GM12801 (cell line): Measurements from ENCODE around the gene MRPS18A.

ENCODE experiments used
- TF ChIP-seq, protein P1 (sequence below): IDR thresholded peaks from one replicate; pipeline ENCODE4 v1.5.1; 2011; ENCODE audit warnings: control low read depth; ENCODE audit not compliant: insufficient read length; ENCODE audit errors: extremely low read depth

MRPS18A gene

GRCh38 chr6:43708860-43709653, 21.5 kb upstream of the MRPS18A start:
- TF ChIP-seq, protein P1, sequence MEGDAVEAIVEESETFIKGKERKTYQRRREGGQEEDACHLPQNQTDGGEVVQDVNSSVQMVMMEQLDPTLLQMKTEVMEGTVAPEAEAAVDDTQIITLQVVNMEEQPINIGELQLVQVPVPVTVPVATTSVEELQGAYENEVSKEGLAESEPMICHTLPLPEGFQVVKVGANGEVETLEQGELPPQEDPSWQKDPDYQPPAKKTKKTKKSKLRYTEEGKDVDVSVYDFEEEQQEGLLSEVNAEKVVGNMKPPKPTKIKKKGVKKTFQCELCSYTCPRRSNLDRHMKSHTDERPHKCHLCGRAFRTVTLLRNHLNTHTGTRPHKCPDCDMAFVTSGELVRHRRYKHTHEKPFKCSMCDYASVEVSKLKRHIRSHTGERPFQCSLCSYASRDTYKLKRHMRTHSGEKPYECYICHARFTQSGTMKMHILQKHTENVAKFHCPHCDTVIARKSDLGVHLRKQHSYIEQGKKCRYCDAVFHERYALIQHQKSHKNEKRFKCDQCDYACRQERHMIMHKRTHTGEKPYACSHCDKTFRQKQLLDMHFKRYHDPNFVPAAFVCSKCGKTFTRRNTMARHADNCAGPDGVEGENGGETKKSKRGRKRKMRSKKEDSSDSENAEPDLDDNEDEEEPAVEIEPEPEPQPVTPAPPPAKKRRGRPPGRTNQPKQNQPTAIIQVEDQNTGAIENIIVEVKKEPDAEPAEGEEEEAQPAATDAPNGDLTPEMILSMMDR = no peak

DNA sequence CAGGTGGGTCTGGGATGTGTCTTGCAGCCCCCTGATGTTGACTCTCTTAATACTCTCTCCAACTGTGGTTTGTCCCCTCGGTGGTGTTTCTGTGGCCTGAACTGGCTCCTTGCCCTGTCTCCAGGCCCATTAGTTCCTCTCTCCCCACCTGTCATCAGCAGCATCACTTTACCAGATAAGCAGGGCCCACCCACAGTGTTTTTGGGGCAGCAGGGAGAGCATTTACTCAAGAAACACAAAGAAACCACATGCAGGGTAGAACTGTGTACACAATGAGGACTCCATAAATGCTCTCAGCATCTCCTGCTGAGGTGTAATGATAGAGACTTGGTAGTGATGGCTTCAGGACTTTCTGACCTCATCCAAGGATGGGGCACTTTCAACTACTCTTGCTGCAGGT, 20.2 kb upstream of the MRPS18A start:
- TF ChIP-seq, protein P1 = no peak

DNA sequence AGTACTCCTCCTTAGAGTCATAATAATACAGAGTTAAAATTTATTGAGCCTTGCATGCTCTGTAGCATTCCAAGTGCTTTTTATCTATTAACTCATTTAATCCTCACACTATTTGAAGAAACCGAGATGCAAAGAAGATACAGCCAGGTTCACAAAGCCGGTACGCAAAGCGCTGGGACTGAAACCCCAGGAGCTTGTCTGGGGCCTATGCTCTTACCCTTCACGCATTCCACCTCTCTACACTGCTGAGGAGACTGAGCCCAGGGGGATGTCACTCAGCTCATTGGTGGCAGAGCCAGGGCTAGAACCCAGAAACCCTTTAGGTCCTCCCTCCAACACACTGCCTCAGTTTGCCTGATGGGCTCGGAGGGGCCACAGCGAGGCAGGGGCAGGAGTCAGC, 19.7 kb upstream of the MRPS18A start:
- TF ChIP-seq, protein P1 = no peak

DNA sequence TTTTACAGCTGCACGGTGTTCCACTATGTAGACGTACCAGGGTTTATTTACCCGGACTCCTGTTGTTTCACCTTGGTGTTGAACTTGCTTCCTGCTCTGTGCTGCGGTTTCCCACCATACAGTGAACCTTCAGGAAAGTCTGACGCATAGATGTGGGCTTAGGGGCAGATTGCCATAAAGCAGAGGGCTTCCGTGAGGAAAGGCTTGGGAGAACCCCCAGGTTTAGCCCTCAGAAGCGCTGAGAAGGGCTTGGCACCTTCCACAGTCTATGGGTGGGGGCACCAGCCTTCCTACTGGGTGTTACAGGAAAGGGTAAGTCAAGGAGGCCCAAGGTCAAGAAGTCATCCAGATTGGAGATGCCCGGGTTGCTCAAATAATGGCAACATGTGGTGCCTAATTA, 19.2 kb upstream of the MRPS18A start:
- TF ChIP-seq, protein P1 = no peak

DNA sequence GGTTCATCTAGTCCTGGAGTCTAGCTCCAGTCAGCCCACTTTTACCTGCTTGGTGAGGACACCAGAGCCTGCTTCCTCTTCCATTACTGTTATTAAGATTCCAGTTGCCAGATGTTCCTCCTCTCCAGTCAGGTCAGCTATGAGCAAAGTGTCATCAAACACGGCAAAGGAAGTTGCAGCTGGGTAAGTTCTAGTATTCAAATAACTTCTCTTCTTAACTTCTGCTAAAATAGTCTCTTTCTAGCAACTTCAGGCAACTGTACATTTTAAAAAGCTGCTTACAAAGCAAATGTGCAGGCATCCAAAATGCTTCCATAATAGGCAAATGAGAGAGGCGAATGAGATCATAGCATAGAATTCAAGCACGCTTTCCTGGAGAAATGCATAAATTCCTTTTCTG, 18.4 kb upstream of the MRPS18A start:
- TF ChIP-seq, protein P1 = no peak

DNA sequence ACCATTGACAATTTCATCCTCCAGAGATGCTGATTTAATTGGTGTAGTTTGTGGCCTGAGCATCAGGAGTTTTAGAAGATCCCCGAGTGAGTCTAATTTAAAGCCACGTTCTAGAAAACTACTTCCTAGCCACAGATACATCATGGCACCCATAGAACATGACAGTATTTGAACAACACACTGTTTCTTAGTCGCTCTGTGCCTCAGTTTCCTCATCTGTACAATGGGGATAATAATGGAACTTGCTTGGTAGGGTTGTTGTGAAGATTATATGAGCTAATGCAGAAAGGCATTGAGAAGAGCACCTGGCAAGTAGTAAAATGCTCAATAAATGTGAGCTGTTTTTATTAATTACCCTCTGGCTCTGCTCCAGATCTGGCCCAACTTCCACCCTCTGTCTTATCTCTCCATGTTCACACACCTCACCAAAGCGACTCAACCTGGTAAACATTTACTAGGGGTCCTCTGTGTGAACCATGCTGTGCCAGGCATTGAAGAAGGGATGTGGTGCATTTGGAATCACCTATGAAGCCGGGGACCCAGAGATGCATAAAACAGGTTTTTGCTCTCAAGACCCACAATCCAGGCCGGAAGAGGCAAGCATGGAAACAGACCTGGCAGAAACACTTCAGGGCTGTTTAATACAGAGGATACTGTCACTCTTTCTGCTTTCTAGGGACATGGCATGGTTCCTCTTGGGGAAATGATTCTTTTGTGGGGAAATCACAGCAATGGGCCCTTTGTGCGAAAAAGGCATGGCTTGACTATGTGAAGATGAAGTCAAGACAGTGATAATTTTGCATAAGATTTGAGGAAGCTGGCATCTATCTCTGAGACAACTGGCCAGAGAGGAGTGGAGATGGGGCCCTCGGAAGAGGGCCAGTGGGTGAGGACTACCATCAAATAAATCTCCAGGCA, 16.2 kb upstream of the MRPS18A start:
- TF ChIP-seq, protein P1 = no peak
